GM12878 (cell line): ENCODE results near the gene OTOG. TPM values are rescaled to one million over a fixed set of nuclear protein-coding genes. Genes with fewer than 3 reads are reported as not detected.

Source experiments
- ATAC-seq: fragments of 200-7000 bp; cut with Tn5 transposase; 3 replicates; pipeline ENCODE4 v1.9.1; 2020; ENCODE audit warnings: mild to moderate bottlenecking, moderate library complexity
- BruUV-seq: library from RNA; stranded (reverse); fragments of 400-500 nt; replicated peaks from 2 replicates; lab custom pipeline; 2021; lab: Mats Ljungman, UMichigan
- CTCF ChIA-PET: fragments of 300-600 bp; sonication (Branson Sonifier 250); formaldehyde crosslinking; extraction: SDS; loops from one replicate; lab custom pipeline; 2021; ENCODE audit warnings: inconsistent platforms; lab: Yijun Ruan, JAX
- POLR2A ChIA-PET: fragments of 350-600 bp; formaldehyde crosslinking; extraction: SDS; loops from one replicate; lab custom pipeline; 2021; ENCODE audit warnings: inconsistent platforms; lab: Charles Lee
- RAD21 ChIA-PET: fragments of 300-600 bp; sonication (Branson Sonifier 250); formaldehyde crosslinking; loops from one replicate; lab custom pipeline; 2023; ENCODE audit warnings: antibody characterized with exemption; ENCODE audit not compliant: unreplicated experiment; lab: Charles Lee
- SMC1A ChIA-PET: fragments of 300-600 bp; sonication (Branson Sonifier 250); formaldehyde crosslinking; loops from one replicate; lab custom pipeline; 2023; ENCODE audit not compliant: unreplicated experiment, uncharacterized antibody; lab: Charles Lee
- DNase-seq: peaks from one replicate; pipeline ENCODE4 v3.0.0-alpha.2; 2011; ENCODE audit warnings: low read depth, low spot score
- FAIRE-seq: peaks from 3 replicates; lab custom pipeline; 2011; peaks lifted over from hg19 to GRCh38; lab: Jason Lieb, UNC
- H2AFZ ChIP-seq: 2 replicates; pipeline ENCODE4 v1.6.0; 2011; ENCODE audit warnings: low read depth, low read length, control low read depth; ENCODE audit not compliant: control insufficient read depth
- H3K27ac ChIP-seq: 2 replicates; pipeline ENCODE4 v1.5.1; 2011; ENCODE audit warnings: control low read depth; ENCODE audit not compliant: control insufficient read depth, insufficient read depth
- H3K27me3 ChIP-seq, 2 experiments: replicated peaks in 1 of 2; 2 replicates each; pipeline versions ENCODE4 v1.6.0 to v1.6.1; 2011; ENCODE audit warnings: low read length in 1 of 2; ENCODE audit not compliant: control insufficient read depth in 2 of 2, insufficient read depth in 2 of 2
- H3K36me3 ChIP-seq, 2 experiments: 2 replicates each; pipeline ENCODE4 v1.5.1; 2011; ENCODE audit warnings: low read length in 1 of 2; ENCODE audit not compliant: control insufficient read depth in 2 of 2, insufficient read depth in 2 of 2
- H3K4me1 ChIP-seq: 2 replicates; pipeline ENCODE4 v1.6.1; 2011; ENCODE audit warnings: mild to moderate bottlenecking, low read length, moderate library complexity, mixed read lengths; ENCODE audit not compliant: control insufficient read depth, insufficient read depth
- H3K4me2 ChIP-seq: 2 replicates; pipeline ENCODE4 v1.6.0; 2011; ENCODE audit warnings: control low read depth; ENCODE audit not compliant: control insufficient read depth, insufficient read depth
- H3K4me3 ChIP-seq: fragments of 200-600 bp; sonication (generic); 2 replicates; pipeline ENCODE4 v1.5.1; 2016
- H3K79me2 ChIP-seq: 2 replicates; pipeline ENCODE4 v1.6.0; 2011; ENCODE audit warnings: low read length; ENCODE audit not compliant: control insufficient read depth, insufficient read depth
- H3K9ac ChIP-seq: 2 replicates; pipeline ENCODE4 v1.8.0; 2011; ENCODE audit warnings: low read length, control low read depth, mixed read lengths; ENCODE audit not compliant: control insufficient read depth, insufficient read depth
- H3K9me3 ChIP-seq: replicated peaks from 3 replicates; pipeline ENCODE4 v1.5.1; 2011; ENCODE audit warnings: mild to moderate bottlenecking, low read length; ENCODE audit not compliant: control insufficient read depth, insufficient read depth
- H4K20me1 ChIP-seq: 2 replicates; pipeline ENCODE4 v1.6.0; 2011; ENCODE audit not compliant: control insufficient read depth, insufficient read depth
- CREB1 ChIP-seq: IDR thresholded peaks from 2 replicates; pipeline ENCODE4 v1.6.1; 2012; ENCODE audit warnings: low read depth, mild to moderate bottlenecking, inconsistent platforms
- DPF2 ChIP-seq: fragments of 450-650 bp; IDR thresholded peaks from 2 replicates; pipeline ENCODE4 v1.6.1; 2017; ENCODE audit warnings: mild to moderate bottlenecking
- E2F8 ChIP-seq: fragments of 450-650 bp; IDR thresholded peaks from 2 replicates; pipeline ENCODE4 v1.6.1; 2018; ENCODE audit warnings: mild to moderate bottlenecking, low read depth, moderate library complexity; ENCODE audit not compliant: partially characterized antibody
- EZH2 ChIP-seq: IDR thresholded peaks from 2 replicates; pipeline ENCODE4 v1.6.1; 2012; ENCODE audit warnings: low read depth, mild to moderate bottlenecking, control low read depth, inconsistent platforms, low read length, borderline replicate concordance; ENCODE audit not compliant: control insufficient read depth
- FOXM1 ChIP-seq: IDR thresholded peaks from 2 replicates; pipeline ENCODE4 v1.6.1; 2012; ENCODE audit warnings: low read depth, mild to moderate bottlenecking, inconsistent platforms, low read length, moderate library complexity
- GABPA ChIP-seq: IDR thresholded peaks from 2 replicates; pipeline ENCODE4 v1.6.1; 2014; ENCODE audit warnings: antibody characterized with exemption, low read depth, mild to moderate bottlenecking, inconsistent platforms
- GATAD2B ChIP-seq: fragments of 450-650 bp; conservative IDR thresholded peaks from 2 replicates; pipeline ENCODE4 v1.6.1; 2017; ENCODE audit warnings: low read depth, mild to moderate bottlenecking, moderate library complexity
- HCFC1 ChIP-seq: fragments of 150-350 bp; IDR thresholded peaks from 2 replicates; pipeline ENCODE4 v1.6.1; 2014; ENCODE audit warnings: low read length
- HDAC6 ChIP-seq: fragments of 200-600 bp; sonication (generic); IDR thresholded peaks from one replicate; pipeline ENCODE4 v1.8.0; 2017; ENCODE audit warnings: antibody characterized with exemption; ENCODE audit not compliant: unreplicated experiment
- MEF2B ChIP-seq: fragments of 450-650 bp; IDR thresholded peaks from 2 replicates; pipeline ENCODE4 v1.6.1; 2018; ENCODE audit warnings: mild to moderate bottlenecking, moderate library complexity; ENCODE audit not compliant: partially characterized antibody, poor library complexity, severe bottlenecking
- MYB ChIP-seq: fragments of 150-350 bp; IDR thresholded peaks from 2 replicates; pipeline ENCODE4 v1.6.1; 2014; ENCODE audit warnings: mild to moderate bottlenecking, low read depth, low read length, borderline replicate concordance
- NRF1 ChIP-seq: conservative IDR thresholded peaks from 2 replicates; pipeline ENCODE4 v1.6.1; 2011; ENCODE audit warnings: mild to moderate bottlenecking, low read depth, low read length, improper control_type of control experiment
- POU2F2 ChIP-seq: IDR thresholded peaks from 3 replicates; pipeline ENCODE4 v1.6.1; 2011; ENCODE audit warnings: low read depth, mild to moderate bottlenecking, low read length, borderline replicate concordance
- SMAD5 ChIP-seq: IDR thresholded peaks from 2 replicates; pipeline ENCODE4 v1.6.1; 2016; ENCODE audit warnings: antibody characterized with exemption, low read depth
- TAF1 ChIP-seq: IDR thresholded peaks from 2 replicates; pipeline ENCODE4 v1.6.1; 2011; ENCODE audit warnings: mild to moderate bottlenecking, low read depth, low read length, borderline replicate concordance
- TARDBP ChIP-seq: IDR thresholded peaks from 2 replicates; pipeline ENCODE4 v1.6.1; 2016; ENCODE audit warnings: borderline replicate concordance
- TBL1XR1 ChIP-seq: IDR thresholded peaks from 2 replicates; pipeline ENCODE4 v1.6.1; 2012; ENCODE audit warnings: low read depth, low read length, improper control_type of control experiment
- ZBED1 ChIP-seq: IDR thresholded peaks from 2 replicates; pipeline ENCODE4 v1.6.1; 2016; ENCODE audit warnings: borderline replicate concordance
- WGBS: methylation state at CpG from one replicate; pipeline ENCODE4 v1.1.6; 2016; ENCODE audit warnings: low lambda C conversion rate; ENCODE audit not compliant: insufficient replicate concordance, insufficient coverage; ENCODE audit errors: missing lambda C conversion rate; 5-methylcytosine and 5-hydroxymethylcytosine counted together
- in situ Hi-C: fragments of 300-500 bp; cut with MboI; formaldehyde crosslinking; loops from 9 replicates; pipeline ENCODE4 v1.14.3; 2018; ENCODE audit warnings: mixed read lengths
- intact Hi-C: fragments of 100-400 bp; cut with micrococcal nuclease; formaldehyde crosslinking; loops from one replicate; pipeline ENCODE4 v1.14.2; 2022; ENCODE audit not compliant: unreplicated experiment
- polyA plus RNA-seq, 11 experiments: library from polyadenylated mRNA; depleted of rRNA in 4 of 11; unstranded in 6 of 11; stranded (reverse) in 5 of 11; fragments of >200 nt; fragmentation: Nextera tagmentation in 4 of 11; fragmentation: Illumina TruSeq in 1 of 11; extraction: Ambion mirVana in 4 of 11; extraction: Trizol in 1 of 11; gene quantifications; 1 replicate in 1 of 11; 2 replicates in 10 of 11; pipeline versions ENCODE4 v1.2.1 to v1.2.3, GENCODE V29; 2011 to 2016; ENCODE audit warnings: inconsistent platforms in 2 of 11, missing spikeins in 2 of 11, low read depth in 1 of 11
- total RNA-seq, 4 experiments: library from RNA; depleted of rRNA in 3 of 4; stranded (reverse); fragments of >200 nt in 3 of 4; fragmentation: Illumina TruSeq in 1 of 4; extraction: Trizol in 1 of 4; gene quantifications; 2 replicates each; pipeline versions ENCODE4 v1.2.1 to v1.2.3, GENCODE V29; 2013 to 2021
- TF ChIP-seq, protein P1 (sequence below): fragments of 450-650 bp; IDR thresholded peaks from 2 replicates; pipeline ENCODE4 v1.6.1; 2017; ENCODE audit warnings: mild to moderate bottlenecking

The OTOG gene
- total and polyA plus RNA-seq, 10 of the 15 experiments (the other 5 are each of a cell fraction or from before 2014, with no cell fraction given): not detected

GRCh38 chr11:17591293-17591692, 44.2 kb downstream of the OTOG start:
- no peaks in the 10 kb centered on the region; a peak in 2 of 4 replicates for H3K27me3 ChIP-seq
- SMC1A ChIA-PET: no interaction called here
- CTCF ChIA-PET: interaction anchor here (1.7 kb wide), 1 partner anchor 140 kb away, joined by 3 read pairs; no protein-coding TSS in a partner anchor
- H3K9me3 ChIP-seq: no peaks in the 10 kb centered on the region; the same call in 2 of the 3 replicates
- DNase-seq (no peak), ATAC-seq (no peak), FAIRE-seq (no peak)
- RAD21 ChIA-PET: no interaction called here
- no peaks in the 10 kb centered on the region for H3K4me1 ChIP-seq
- H3K9ac ChIP-seq: no peak overlapping the region
- peaks cover 2% of the 10 kb centered on the region; the same call in 1 of the 2 replicates for H4K20me1 ChIP-seq
- no TSS peak for BruUV-seq
- H3K79me2 ChIP-seq: no peaks in the 10 kb centered on the region
- H3K36me3 ChIP-seq: no peaks in the 10 kb centered on the region
- no peak overlapping the region for H3K27ac ChIP-seq
- intact Hi-C loops (no loop called here), in situ Hi-C loops (no loop called here)
- 42% methylated on average over 11 of the region's 11 CpGs for WGBS
- no peak overlapping the region for H2AFZ ChIP-seq
- H3K4me3 ChIP-seq: no peak overlapping the region
- TF ChIP-seq, protein P1, sequence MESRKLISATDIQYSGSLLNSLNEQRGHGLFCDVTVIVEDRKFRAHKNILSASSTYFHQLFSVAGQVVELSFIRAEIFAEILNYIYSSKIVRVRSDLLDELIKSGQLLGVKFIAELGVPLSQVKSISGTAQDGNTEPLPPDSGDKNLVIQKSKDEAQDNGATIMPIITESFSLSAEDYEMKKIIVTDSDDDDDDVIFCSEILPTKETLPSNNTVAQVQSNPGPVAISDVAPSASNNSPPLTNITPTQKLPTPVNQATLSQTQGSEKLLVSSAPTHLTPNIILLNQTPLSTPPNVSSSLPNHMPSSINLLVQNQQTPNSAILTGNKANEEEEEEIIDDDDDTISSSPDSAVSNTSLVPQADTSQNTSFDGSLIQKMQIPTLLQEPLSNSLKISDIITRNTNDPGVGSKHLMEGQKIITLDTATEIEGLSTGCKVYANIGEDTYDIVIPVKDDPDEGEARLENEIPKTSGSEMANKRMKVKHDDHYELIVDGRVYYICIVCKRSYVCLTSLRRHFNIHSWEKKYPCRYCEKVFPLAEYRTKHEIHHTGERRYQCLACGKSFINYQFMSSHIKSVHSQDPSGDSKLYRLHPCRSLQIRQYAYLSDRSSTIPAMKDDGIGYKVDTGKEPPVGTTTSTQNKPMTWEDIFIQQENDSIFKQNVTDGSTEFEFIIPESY: no peak
- no peak for TF ChIP-seq EZH2
- no peak for TF ChIP-seq CREB1
- no peak for TF ChIP-seq HCFC1
- TF ChIP-seq SMAD5: no peak
- no peak for TF ChIP-seq MEF2B
- TF ChIP-seq GABPA: no peak
- TF ChIP-seq HDAC6: no peak
- TF ChIP-seq ZBED1: no peak
- no peak for TF ChIP-seq MYB
- no peak for TF ChIP-seq TBL1XR1
- no peak for TF ChIP-seq E2F8
- TF ChIP-seq TARDBP: no peak
- no peak for TF ChIP-seq TAF1
- no peak for TF ChIP-seq GATAD2B
- no peak for TF ChIP-seq NRF1
- TF ChIP-seq FOXM1: no peak
- no peak for TF ChIP-seq DPF2
- no peak for TF ChIP-seq POU2F2
- no peak overlapping the region for H3K4me2 ChIP-seq
- POLR2A ChIA-PET: no interaction called here
